NCI-H2196 (cell line): Measurements from ENCODE around the gene ASPDH.

Source experiments
- DNase-seq: peaks from one replicate; lab custom pipeline; 2025; ENCODE audit not compliant: unreplicated experiment; lab: John Stamatoyannopoulos, UW

ASPDH gene

DNA sequence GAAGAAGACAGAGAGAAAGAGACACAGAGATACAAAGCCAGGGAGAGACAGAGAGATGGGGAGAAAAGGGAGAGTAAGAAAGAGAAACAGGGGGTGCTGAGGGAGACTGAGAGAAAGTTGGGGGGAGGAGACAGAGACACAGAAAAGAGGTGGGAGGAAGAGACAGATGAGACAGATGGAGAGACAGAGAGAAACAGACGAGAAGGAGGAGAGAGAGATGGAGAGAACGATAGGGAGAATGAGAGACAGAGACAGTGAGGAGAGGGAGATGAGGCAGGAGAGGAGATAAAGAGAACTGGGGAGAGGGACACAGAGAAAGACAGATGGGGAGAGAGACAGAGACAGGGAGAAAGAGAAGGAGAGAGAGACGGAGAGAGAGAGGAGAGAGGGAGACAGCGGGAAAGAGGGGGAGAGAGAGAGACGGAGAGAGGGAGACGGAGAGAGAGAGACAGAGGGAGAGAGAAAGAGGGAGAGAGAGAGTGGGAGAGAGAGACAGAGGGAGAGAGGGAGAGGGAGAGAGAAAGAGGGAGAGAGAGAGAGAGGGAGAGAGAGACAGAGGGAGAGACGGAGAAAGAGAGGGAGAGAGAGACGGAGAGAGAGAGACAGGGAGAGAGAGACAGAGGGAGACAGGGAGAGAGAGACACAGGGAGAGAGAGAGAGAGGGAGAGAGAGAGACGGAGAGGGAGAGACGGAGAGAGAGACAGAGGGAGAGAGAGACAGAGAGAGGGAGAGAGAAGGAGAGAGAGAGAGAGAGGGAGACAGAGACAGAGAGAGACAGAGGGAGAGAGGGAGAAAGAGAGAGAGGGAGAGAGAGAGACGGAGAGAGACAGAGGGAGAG is 15.3 kb downstream of the ASPDH start:
- no peak for DNase-seq

- no peak for DNase-seq
These were observed 16.7 kb downstream of the ASPDH start for GRCh38 chr19:50497022-50497405.

DNA sequence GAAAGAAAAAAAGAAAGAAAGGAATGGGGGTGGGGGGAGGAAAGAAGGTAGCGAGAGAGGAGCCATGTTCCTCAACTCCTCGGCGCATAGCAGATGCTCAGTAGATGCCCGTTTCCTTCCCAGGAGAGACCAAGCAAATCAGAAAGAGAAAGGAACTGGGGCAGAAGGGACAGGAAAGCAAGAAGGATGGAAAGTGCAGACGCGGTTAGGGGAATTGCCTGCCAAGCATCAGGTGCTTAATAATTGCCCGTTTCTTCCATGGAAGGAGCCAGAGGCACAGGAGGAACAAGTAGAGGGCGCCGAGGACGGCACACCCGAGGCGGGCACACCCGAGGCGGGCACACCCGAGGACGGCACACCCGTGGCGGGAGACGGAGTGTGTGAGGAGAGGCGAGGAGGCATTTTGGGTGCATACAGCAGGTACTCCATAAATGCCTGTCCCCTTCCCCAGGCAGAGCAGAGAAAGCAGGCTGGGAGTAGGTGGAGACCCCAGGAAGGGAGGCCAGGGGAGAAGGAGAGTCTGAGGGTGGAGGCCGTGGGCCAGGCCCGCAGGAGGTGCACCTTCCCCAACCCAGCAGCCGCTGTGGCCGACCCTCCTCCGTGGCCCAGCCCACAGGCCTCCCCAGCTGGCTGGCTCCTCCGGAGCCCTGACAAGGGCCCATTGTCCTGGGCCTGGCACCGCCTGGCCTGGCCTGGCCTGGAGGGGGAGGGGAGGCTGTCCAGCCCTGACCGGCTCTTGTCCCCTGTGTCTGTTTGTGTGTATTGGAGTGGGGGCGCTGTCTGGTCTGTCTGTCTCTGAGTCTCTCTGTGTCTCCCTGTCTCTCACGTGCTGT is 17.3 kb downstream of the ASPDH start:
- peak; percentile 42 for DNase-seq

- no peak for DNase-seq
These were observed 18.6 kb downstream of the ASPDH start for GRCh38 chr19:50495020-50495531.

GRCh38 chr19:50494186-50495019 is 19.3 kb downstream of the ASPDH start:
- no peak for DNase-seq

DNA sequence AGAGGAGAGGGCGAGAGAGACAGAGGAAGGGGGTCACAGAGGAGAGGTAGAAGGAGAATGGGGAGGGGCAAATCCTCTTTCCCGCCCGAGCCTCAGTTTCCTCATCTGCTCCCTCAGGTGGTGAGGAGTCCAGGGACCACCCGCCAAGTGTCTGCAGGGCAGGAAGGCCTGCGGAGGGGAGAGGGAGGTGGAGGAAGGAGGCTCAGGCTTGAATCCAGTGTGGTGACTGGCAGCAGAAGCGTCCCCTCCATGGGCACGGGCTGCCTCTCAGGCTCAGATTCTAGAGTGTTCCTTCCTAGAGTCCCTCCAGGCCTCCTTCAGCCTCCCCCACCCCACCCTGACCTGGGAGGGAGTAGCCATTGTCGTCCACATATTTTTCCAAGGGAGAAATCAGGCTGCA is 20.5 kb downstream of the ASPDH start:
- no peak for DNase-seq

GRCh38 chr19:50492303-50493052 is 21.2 kb downstream of the ASPDH start:
- no peak for DNase-seq

GRCh38 chr19:50490991-50491472 is 22.7 kb downstream of the ASPDH start:
- no peak for DNase-seq

GRCh38 chr19:50490411-50490811 is 23.3 kb downstream of the ASPDH start:
- DNase-seq, result no peak

- no peak for DNase-seq
These were observed 24.2 kb downstream of the ASPDH start for GRCh38 chr19:50489461-50490011.

- DNase-seq, result no peak
These were observed 25.1 kb downstream of the ASPDH start for GRCh38 chr19:50488389-50489194.

DNA sequence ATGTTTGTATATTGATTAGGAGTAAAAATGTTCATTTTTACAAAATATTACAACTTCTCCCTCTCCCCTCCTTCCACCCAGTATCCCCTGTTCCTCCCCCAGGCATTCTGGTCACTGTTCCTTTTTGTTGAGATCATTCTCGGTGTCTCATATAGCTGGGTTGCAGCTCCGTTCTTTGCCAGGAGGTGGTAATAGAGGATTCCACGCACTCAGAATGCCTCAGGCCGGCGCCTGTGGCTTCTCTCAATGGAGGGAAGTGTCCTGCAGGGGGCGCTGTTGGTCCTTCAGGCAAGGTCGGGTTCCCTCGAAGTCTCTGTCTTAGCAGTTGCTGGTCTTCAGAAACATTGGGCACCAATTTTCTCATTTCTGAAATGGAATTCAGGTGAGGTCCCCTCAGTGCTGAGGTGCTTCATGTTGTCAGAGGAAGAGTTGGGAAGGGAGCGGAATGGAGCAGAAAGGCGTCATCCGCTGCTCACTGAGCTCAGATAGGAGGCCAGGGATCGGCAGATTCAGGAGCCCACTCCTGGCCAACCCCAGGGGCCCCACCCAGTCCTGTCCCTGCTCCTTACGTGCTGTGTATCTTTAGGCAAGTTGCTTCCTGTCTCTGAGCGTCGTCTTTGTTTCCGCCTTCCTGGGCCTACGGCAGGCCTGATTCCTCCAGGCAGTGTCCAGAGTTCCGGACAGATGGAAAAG is 26.7 kb downstream of the ASPDH start:
- peak; percentile 38 for DNase-seq

DNA sequence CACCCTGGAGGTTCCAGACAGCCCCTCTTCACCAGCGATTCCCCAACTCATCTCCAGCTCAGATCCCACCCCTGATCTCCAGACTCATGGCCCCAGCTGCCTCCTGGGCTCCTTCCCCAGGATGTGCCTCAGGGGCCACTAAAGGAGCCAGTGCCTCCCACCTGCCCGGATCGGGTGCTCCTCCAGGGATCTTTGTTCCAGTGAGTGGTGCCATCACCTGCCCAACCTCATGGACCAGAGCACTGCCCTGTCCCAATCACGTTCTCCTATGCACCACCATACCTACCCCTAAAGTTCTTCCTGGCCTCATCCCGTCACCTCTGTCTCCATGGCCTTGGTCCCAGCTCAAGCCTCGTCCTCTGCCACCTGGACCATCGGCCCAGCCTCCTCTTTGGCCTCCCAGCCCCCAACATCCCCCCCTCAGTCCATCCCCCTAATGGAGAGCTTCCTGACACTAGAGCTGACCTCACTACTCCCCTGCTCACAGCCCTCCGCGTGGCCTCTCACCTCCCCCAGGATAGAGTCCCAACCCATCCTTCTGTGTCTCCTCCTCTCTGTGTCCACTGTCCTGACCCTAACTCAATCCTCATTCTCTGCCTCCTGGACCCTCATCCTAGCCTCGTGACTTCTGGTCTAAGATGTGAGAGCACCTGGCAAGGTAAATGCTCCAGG is 28.3 kb downstream of the ASPDH start:
- DNase-seq, result no peak

DNA sequence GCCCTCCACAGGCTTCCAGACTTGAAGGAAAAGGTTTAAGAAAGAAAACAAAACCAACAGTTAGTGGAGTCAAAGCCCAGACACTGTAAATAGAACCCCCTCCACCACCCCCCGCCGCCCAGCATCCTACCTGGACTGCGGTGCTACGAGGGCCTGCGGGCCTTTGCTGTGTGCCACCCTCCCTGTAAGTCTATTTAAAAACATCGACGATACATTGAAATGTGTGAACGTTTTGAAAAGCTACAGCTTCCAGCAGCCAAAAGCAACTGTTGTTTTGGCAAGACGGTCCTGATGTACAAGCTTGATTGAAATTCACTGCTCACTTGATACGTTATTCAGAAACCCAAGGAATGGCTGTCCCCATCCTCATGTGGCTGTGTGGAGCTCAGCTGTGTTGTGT is 30.8 kb downstream of the ASPDH start:
- DNase-seq, result no peak

GRCh38 chr19:50482271-50482855 is 31.4 kb downstream of the ASPDH start:
- DNase-seq, result no peak

GRCh38 chr19:50481351-50482149 is 32.2 kb downstream of the ASPDH start:
- no peak for DNase-seq
